22Rv1 (cell line): ENCODE data around the gene KANSL1L.

ENCODE experiments used
- ZFX ChIP-seq: fragments of 450-650 bp; IDR thresholded peaks from 2 replicates; pipeline ENCODE4 v1.6.1; 2017; ENCODE audit warnings: antibody characterized with exemption, borderline replicate concordance
- TF ChIP-seq, protein P1 (sequence below): fragments of 450-650 bp; IDR thresholded peaks from 2 replicates; pipeline ENCODE4 v1.5.1; 2017; ENCODE audit warnings: mild to moderate bottlenecking

GRCh38 chr2:210210185-210210584, 39.0 kb upstream of the KANSL1L start:
- TF ChIP-seq, protein P1, sequence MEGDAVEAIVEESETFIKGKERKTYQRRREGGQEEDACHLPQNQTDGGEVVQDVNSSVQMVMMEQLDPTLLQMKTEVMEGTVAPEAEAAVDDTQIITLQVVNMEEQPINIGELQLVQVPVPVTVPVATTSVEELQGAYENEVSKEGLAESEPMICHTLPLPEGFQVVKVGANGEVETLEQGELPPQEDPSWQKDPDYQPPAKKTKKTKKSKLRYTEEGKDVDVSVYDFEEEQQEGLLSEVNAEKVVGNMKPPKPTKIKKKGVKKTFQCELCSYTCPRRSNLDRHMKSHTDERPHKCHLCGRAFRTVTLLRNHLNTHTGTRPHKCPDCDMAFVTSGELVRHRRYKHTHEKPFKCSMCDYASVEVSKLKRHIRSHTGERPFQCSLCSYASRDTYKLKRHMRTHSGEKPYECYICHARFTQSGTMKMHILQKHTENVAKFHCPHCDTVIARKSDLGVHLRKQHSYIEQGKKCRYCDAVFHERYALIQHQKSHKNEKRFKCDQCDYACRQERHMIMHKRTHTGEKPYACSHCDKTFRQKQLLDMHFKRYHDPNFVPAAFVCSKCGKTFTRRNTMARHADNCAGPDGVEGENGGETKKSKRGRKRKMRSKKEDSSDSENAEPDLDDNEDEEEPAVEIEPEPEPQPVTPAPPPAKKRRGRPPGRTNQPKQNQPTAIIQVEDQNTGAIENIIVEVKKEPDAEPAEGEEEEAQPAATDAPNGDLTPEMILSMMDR, result no peak
- TF ChIP-seq ZFX, result no peak
